Measurements from ENCODE around the gene A2M. TPM values are rescaled to one million over a fixed set of nuclear protein-coding genes. Genes with fewer than 3 reads are reported as not detected.

A2M gene
- total and polyA plus RNA-seq, 2 of the 13 experiments (the other 11 are each of a cell fraction or from before 2014, with no cell fraction given) = 2,807 to 6,551 TPM

- TF ChIP-seq TFDP1 (CRISPR knock-in tag; IDR thresholded peaks at IDR 0.05; ENCODE audit: borderline replicate concordance) (no peak), ZNF180 (CRISPR knock-in tag; IDR thresholded peaks at IDR 0.05; ENCODE audit: borderline replicate concordance, low read depth) (no peak), BCL3 (CRISPR knock-in tag; IDR thresholded peaks at IDR 0.05) (no peak), XRCC5 (optimal IDR thresholded peaks at IDR 0.05; ENCODE audit: low read length) (no peak), ZNF501 (CRISPR knock-in tag; IDR thresholded peaks at IDR 0.05) (0 out of 2 replicates have a peak, but pooled peaks have one; percentile 29), SSRP1 (CRISPR knock-in tag; IDR thresholded peaks at IDR 0.05) (peak; percentile 86; the same call in 1 of the 2 replicates), FUBP1 (CRISPR knock-in tag; IDR thresholded peaks at IDR 0.05; ENCODE audit: borderline replicate concordance) (0 out of 2 replicates have a peak, but pooled peaks have one; percentile 68), POLR2AphosphoS5 (IDR thresholded peaks at IDR 0.05; ENCODE audit: low read depth, low read length) (peak; percentile 50; the same call in 1 of the 2 replicates), ZHX1 (CRISPR knock-in tag; IDR thresholded peaks at IDR 0.05; ENCODE audit: low read depth) (no peak), SAFB2 (CRISPR knock-in tag; IDR thresholded peaks at IDR 0.05; ENCODE audit: borderline replicate concordance, low read depth) (no peak), FOXC1 (CRISPR knock-in tag; IDR thresholded peaks at IDR 0.05; ENCODE audit: borderline replicate concordance) (no peak), ZNF383 (CRISPR knock-in tag; IDR thresholded peaks at IDR 0.05; ENCODE audit: borderline replicate concordance) (no peak), HNF1A (IDR thresholded peaks at IDR 0.05; ENCODE audit: low read depth) (no peak), HNF1A (CRISPR knock-in tag; IDR thresholded peaks at IDR 0.05; ENCODE audit: borderline replicate concordance) (no peak), THAP11 (CRISPR knock-in tag; IDR thresholded peaks at IDR 0.05) (no peak), PAF1 (CRISPR knock-in tag; IDR thresholded peaks at IDR 0.05) (peak; percentile 82; the same call in 1 of the 2 replicates), ZNF652 (CRISPR knock-in tag; IDR thresholded peaks at IDR 0.05; ENCODE audit: borderline replicate concordance, low read depth) (no peak), AGO2 (optimal IDR thresholded peaks at IDR 0.05; ENCODE audit: low read depth, low read length) (peak; percentile 96)
These were observed 41.1 kb downstream of the A2M start (continued) for GRCh38 chr12:9074484-9075137.

Data from HepG2 (cell line).